GM18517 (cell line): ENCODE data around the gene OR4P4.
A peak's percentile ranks its signal among the peaks of the same experiment; 100 is the strongest.

ENCODE experiments used
- ATAC-seq: cut with Tn5 transposase; IDR thresholded peaks from one replicate; pipeline ENCODE4 v1.9.1; 2021; ENCODE audit warnings: mild to moderate bottlenecking, moderate library complexity; ENCODE audit not compliant: unreplicated experiment

The OR4P4 gene

GRCh38 chr11:55634813-55635212 lies at the start of gene OR4P4:
TSS of gene OR4P4 (plus strand) at chr11:55635113.
- no peak for ATAC-seq

GRCh38 chr11:55607545-55607944 lies 27.4 kb upstream of the OR4P4 start, which contains the start of gene OR4C11:
TSS of gene OR4C11 (minus strand) at chr11:55607645. CDS start at chr11:55604373, 3,272 bp downstream.
- ATAC-seq = no peak

- ATAC-seq = no peak
Measured at GRCh38 chr11:55624531-55624930, 10.4 kb upstream of the OR4P4 start.

- no peak for ATAC-seq
Measured at GRCh38 chr11:55648027-55648426, 13.1 kb downstream of the OR4P4 start, which contains the start of gene OR4S2. TSS of gene OR4S2 (plus strand) at chr11:55648327. CDS start at chr11:55650904, 2,577 bp downstream.

DNA sequence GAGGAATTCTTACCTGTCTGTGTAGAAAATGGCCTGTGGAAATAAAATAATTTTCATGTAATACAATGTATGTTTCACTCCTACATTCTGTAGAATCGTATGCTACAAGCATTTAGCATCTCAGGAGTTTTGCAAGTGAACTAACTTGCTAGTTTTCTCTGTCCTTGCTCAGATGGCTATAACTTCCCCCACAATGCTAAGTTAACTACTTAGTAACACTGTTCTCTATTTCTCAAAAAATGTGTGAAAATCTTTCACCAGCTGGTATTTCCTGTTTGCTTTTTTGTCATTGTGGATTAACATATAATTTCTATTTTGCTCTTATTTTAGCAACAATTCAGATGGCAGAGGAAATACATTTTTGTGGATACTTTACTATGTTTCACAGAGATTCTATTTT lies 17.6 kb downstream of the OR4P4 start:
- ATAC-seq = peak; percentile 47

DNA sequence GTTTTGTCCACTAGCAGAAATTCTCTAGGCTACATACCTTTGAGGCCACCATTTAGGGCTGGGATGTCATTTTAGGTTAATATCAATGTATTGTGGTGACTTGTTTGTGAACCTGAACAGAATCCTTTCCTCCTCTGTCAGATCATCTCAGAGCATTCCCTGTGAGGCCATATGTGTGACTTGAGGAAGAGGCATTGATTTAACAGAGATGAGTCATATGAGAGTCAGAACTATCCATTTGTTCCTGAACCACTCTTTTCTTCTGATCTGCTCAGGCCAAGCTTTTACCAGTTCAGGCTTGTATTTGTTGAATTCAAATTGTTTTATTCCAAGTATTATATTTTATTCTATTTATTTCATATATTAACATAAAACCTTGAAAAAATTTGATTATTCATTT lies 20.2 kb downstream of the OR4P4 start:
- no peak for ATAC-seq

GRCh38 chr11:55658031-55658573 lies 23.2 kb downstream of the OR4P4 start:
- peak; percentile 96 for ATAC-seq

DNA sequence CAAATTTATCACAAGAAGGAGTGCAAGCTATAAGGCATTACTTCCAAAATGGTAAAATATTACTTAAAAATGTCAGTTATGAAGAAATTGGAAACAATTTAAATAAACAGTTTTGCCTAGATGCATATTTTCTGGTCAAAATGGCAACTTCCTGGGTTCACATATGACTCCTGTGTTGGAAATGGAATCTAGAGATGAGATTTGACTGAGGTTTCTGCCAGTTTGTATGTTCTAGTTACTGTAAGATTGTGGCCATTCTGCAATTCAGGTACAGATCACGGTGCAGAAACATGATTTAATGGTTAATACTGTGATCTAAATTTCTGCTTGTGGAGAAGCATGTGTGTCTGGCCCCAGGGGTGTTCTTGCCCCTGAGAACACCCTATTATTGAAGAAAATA lies 23.7 kb downstream of the OR4P4 start:
- peak; percentile 46 for ATAC-seq

- no peak for ATAC-seq
Measured at GRCh38 chr11:55661901-55662300, 27.0 kb downstream of the OR4P4 start, which contains the start of gene OR4C6. TSS of gene OR4C6 (plus strand) at chr11:55662201. CDS start at chr11:55665167, 2,966 bp downstream.

DNA sequence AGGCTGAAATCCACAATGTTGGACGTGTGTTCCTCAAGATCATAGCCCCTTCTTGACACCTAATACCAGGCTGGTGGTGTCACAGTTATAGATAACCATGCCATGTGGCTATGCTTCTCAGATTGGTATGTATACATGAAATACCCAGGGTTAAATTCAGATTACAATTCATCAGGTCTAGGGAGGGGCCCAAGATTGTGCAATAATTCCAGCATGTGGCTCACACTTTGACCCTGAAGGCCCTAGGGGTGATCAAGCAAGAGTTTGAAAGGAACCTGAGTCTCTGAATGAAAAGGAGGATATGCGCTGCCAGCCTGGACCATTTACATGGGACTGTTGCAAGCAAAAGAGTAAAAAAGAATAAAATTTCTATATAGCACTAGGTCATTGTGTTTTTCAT lies 34.5 kb downstream of the OR4P4 start:
- ATAC-seq = no peak

DNA sequence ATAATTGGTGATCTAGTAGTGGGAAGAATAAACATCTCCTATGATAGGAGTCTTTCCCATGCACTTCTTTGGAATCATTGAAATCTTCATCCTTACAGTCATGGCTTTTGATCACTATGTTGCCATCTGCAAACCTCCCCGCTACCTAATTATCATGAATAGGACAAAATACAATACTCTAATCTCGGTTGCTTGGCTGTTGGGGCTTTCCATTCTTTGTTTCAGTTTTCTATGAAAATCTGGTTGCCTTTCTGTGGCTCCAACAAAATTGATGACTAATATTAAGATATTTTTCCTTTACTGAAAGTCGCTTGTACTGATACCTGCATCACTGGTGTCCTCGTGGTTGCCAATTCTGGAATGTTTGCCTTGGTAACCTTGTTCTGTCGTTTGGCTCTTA lies 38.9 kb downstream of the OR4P4 start:
- no peak for ATAC-seq
